K562 (cell line): ENCODE measurements around the gene ABLIM2. TPM values are rescaled to one million over a fixed set of nuclear protein-coding genes. Genes with fewer than 3 reads are reported as not detected.

Experiments
- ATAC-seq: fragments of 200-7000 bp; cut with Tn5 transposase; 3 replicates; pipeline ENCODE4 v1.9.1; 2020; ENCODE audit warnings: moderate library complexity
- BruUV-seq: library from RNA; stranded (reverse); fragments of 400-500 nt; replicated peaks from 2 replicates; lab custom pipeline; 2021; lab: Mats Ljungman, UMichigan
- CTCF ChIA-PET: fragments of 300-600 bp; formaldehyde crosslinking; extraction: SDS; loops from one replicate; lab custom pipeline; 2021; ENCODE audit warnings: low intra/inter-chr PET ratio; lab: Yijun Ruan, JAX
- POLR2A ChIA-PET: fragments of 300-600, 350-650 bp; sonication (Branson Sonifier 250); formaldehyde crosslinking; extraction: SDS; loops from one replicate; lab custom pipeline; 2021; ENCODE audit warnings: antibody characterized with exemption, inconsistent platforms; lab: Yijun Ruan, JAX
- DNase-seq, 4 experiments: peaks; one replicate each; pipeline versions ENCODE4 v3.0.0 to v3.0.0-alpha.2; 2011 to 2018; ENCODE audit warnings: low spot score in 3 of 4, mixed read lengths in 3 of 4; ENCODE audit errors: extremely low read depth in 1 of 4
- FAIRE-seq: peaks from 2 replicates; lab custom pipeline; 2011; peaks lifted over from hg19 to GRCh38; lab: Jason Lieb, UNC
- H2AFZ ChIP-seq: 2 replicates; pipeline ENCODE4 v1.6.0; 2011; ENCODE audit warnings: low read depth, low read length, control low read depth, inconsistent platforms
- H3K27ac ChIP-seq: fragments of 200-600 bp; 3 replicates; pipeline ENCODE4 v1.8.0; 2011; ENCODE audit warnings: low read depth, mild to moderate bottlenecking, control low read depth, inconsistent platforms, low read length, moderate library complexity, mixed read lengths; ENCODE audit errors: extremely low read depth
- H3K27me3 ChIP-seq, 2 experiments: fragments of 300-600 bp in 1 of 2; 2 replicates in 1 of 2; 3 replicates in 1 of 2; pipeline versions ENCODE4 v1.6.0 to v1.8.0; 2011; ENCODE audit warnings: inconsistent platforms in 2 of 2, low read length in 2 of 2, mild to moderate bottlenecking in 1 of 2, mixed read lengths in 1 of 2, moderate library complexity in 1 of 2; ENCODE audit not compliant: control insufficient read depth in 2 of 2, insufficient read depth in 2 of 2
- H3K36me3 ChIP-seq: fragments of 300-600 bp; 3 replicates; pipeline ENCODE4 v1.8.0; 2011; ENCODE audit warnings: mild to moderate bottlenecking, low read length, inconsistent platforms; ENCODE audit not compliant: control insufficient read depth, insufficient read depth
- H3K4me1 ChIP-seq, 2 experiments: fragments of 200-600 bp in 1 of 2; replicated peaks in 1 of 2; 2 replicates in 1 of 2; 3 replicates in 1 of 2; pipeline versions ENCODE4 v1.5.1 to v1.8.0; 2011; ENCODE audit warnings: inconsistent platforms in 2 of 2, low read length in 2 of 2, mild to moderate bottlenecking in 1 of 2, mixed read lengths in 1 of 2, moderate library complexity in 1 of 2; ENCODE audit not compliant: control insufficient read depth in 2 of 2, insufficient read depth in 2 of 2
- H3K4me2 ChIP-seq: 2 replicates; pipeline ENCODE4 v1.6.1; 2011; ENCODE audit warnings: low read length, control low read depth, inconsistent platforms, mixed read lengths; ENCODE audit not compliant: insufficient read depth
- H3K4me3 ChIP-seq: fragments of 200-600 bp; sonication (generic), shearing (Covaris generic); 2 replicates; pipeline ENCODE4 v1.5.1; 2016; ENCODE audit warnings: control low read depth, inconsistent platforms
- H3K79me2 ChIP-seq: fragments of 200-600 bp; 3 replicates; pipeline ENCODE4 v1.8.0; 2011; ENCODE audit warnings: low read length, inconsistent platforms; ENCODE audit not compliant: control insufficient read depth, insufficient read depth
- H3K9ac ChIP-seq, 2 experiments: 2 replicates each; pipeline versions ENCODE4 v1.6.0 to v1.6.1; 2011; ENCODE audit warnings: low read depth in 2 of 2, low read length in 2 of 2, control low read depth in 1 of 2, inconsistent platforms in 1 of 2, mild to moderate bottlenecking in 1 of 2, mixed read lengths in 1 of 2; ENCODE audit not compliant: insufficient read depth in 1 of 2
- H3K9me1 ChIP-seq: one replicate; pipeline ENCODE4 v1.6.0; 2011; ENCODE audit warnings: inconsistent platforms, mild to moderate bottlenecking, low read length, moderate library complexity; ENCODE audit not compliant: control insufficient read depth, insufficient read depth
- H3K9me3 ChIP-seq: replicated peaks from 2 replicates; pipeline ENCODE4 v1.5.1; 2011; ENCODE audit warnings: low read depth, low read length, inconsistent platforms; ENCODE audit not compliant: control insufficient read depth, insufficient read depth
- H4K20me1 ChIP-seq: replicated peaks from 2 replicates; pipeline ENCODE4 v1.6.1; 2011; ENCODE audit warnings: low read length, inconsistent platforms, mixed read lengths; ENCODE audit not compliant: control insufficient read depth, insufficient read depth
- CAMTA2 ChIP-seq: fragments of 250-450 bp; sonication (Bioruptor Pico); conservative IDR thresholded peaks from 2 replicates; pipeline ENCODE4 v1.5.1; 2022
- CHD1 ChIP-seq: fragments of 200-600 bp; sonication (generic); IDR thresholded peaks from one replicate; pipeline ENCODE4 v1.6.1; 2012; ENCODE audit warnings: mild to moderate bottlenecking, moderate library complexity, low read length, inconsistent platforms
- FOS ChIP-seq: IDR thresholded peaks from 3 replicates; pipeline ENCODE4 v1.6.1; 2011; ENCODE audit not compliant: insufficient read length; ENCODE audit errors: extremely low read depth
- KLF6 ChIP-seq: fragments of 250-450 bp; sonication (Bioruptor Pico); IDR thresholded peaks from 2 replicates; pipeline ENCODE4 v1.4.0; 2020; ENCODE audit warnings: mild to moderate bottlenecking, moderate library complexity, borderline replicate concordance
- MBD2 ChIP-seq: sonication (generic); IDR thresholded peaks from 2 replicates; pipeline ENCODE4 v1.6.1; 2016; ENCODE audit warnings: low read depth, borderline replicate concordance
- NONO ChIP-seq, 2 experiments: fragments of 200-400 bp in 1 of 2; fragments of 450-650 bp in 1 of 2; formaldehyde crosslinking in 1 of 2; IDR thresholded peaks; 2 replicates each; pipeline ENCODE4 v1.6.1; 2017; ENCODE audit warnings: low read depth in 2 of 2, mild to moderate bottlenecking in 2 of 2, moderate library complexity in 2 of 2, low read length in 1 of 2
- PHTF2 ChIP-seq: fragments of 250-450 bp; sonication (Bioruptor Pico); IDR thresholded peaks from 2 replicates; pipeline ENCODE4 v1.5.0; 2021; ENCODE audit warnings: mild to moderate bottlenecking
- POLR3A ChIP-seq: IDR thresholded peaks from 2 replicates; pipeline ENCODE4 v1.6.1; 2011; ENCODE audit warnings: borderline replicate concordance, mild to moderate bottlenecking, moderate library complexity; ENCODE audit not compliant: insufficient read length, insufficient read depth; ENCODE audit errors: extremely low read depth
- TAF9B ChIP-seq: fragments of 450-650 bp; IDR thresholded peaks from 2 replicates; pipeline ENCODE4 v1.6.1; 2018; ENCODE audit warnings: mild to moderate bottlenecking; ENCODE audit not compliant: partially characterized antibody
- THRA ChIP-seq: fragments of 450-650 bp; IDR thresholded peaks from 2 replicates; pipeline ENCODE4 v1.6.1; 2017; ENCODE audit warnings: mild to moderate bottlenecking, moderate library complexity
- ZBTB17 ChIP-seq: fragments of 450-650 bp; formaldehyde crosslinking; IDR thresholded peaks from 2 replicates; pipeline ENCODE4 v1.4.0; 2020; ENCODE audit warnings: mild to moderate bottlenecking
- ZNF165 ChIP-seq: fragments of 250-450 bp; sonication (Bioruptor Pico); IDR thresholded peaks from 2 replicates; pipeline ENCODE4 v1.4.0; 2020; ENCODE audit warnings: borderline replicate concordance
- WGBS: fragments of 100-300 bp; shearing (Covaris generic); methylation state at CpG from one replicate; pipeline ENCODE4 v1.1.6; 2016; ENCODE audit warnings: low coverage, mixed read lengths; ENCODE audit not compliant: insufficient coverage; ENCODE audit errors: missing lambda C conversion rate; 5-methylcytosine and 5-hydroxymethylcytosine counted together
- in situ Hi-C: fragments of 300-500 bp; cut with MboI; formaldehyde crosslinking; loops from 4 replicates; pipeline ENCODE4 v1.15.0; 2018; ENCODE audit warnings: inconsistent platforms, mixed read lengths
- intact Hi-C: fragments of 100-400 bp; cut with micrococcal nuclease; formaldehyde crosslinking; loops from 2 replicates; pipeline ENCODE4 v1.14.2; 2022
- polyA plus RNA-seq, 8 experiments: library from polyadenylated mRNA; depleted of rRNA in 4 of 8; stranded (reverse) in 5 of 8; unstranded in 3 of 8; fragments of >200 nt; fragmentation: Nextera tagmentation in 2 of 8; fragmentation: Illumina TruSeq in 1 of 8; extraction: Ambion mirVana in 2 of 8; extraction: Trizol in 1 of 8; gene quantifications; 2 replicates each; pipeline versions ENCODE4 v1.2.1 to v1.2.3, GENCODE V29; 2011 to 2014; ENCODE audit warnings: inconsistent platforms in 1 of 8, missing spikeins in 1 of 8
- total RNA-seq, 7 experiments: library from RNA; depleted of rRNA in 6 of 7; stranded (reverse); fragments of >200 nt in 6 of 7; fragmentation: Illumina TruSeq in 2 of 7; extraction: Trizol in 2 of 7; gene quantifications; 2 replicates each; pipeline versions ENCODE4 v1.2.1 to v1.2.3, GENCODE V29; 2011 to 2021; ENCODE audit warnings: low replicate concordance in 1 of 7

Gene ABLIM2
- total and polyA plus RNA-seq, 9 of the 15 experiments (the other 6 are each of a cell fraction or from before 2014, with no cell fraction given): not detected

- Histone ChIP-seq H3K27me3 (peaks cover 0 to 52% of the 10 kb centered on the region in 2 experiments; a peak in 2 of 5 replicates), H3K36me3 (no peaks in the 10 kb centered on the region), H3K27ac (no peak overlapping the region), H2AFZ (no peak overlapping the region), H3K79me2 (no peaks in the 10 kb centered on the region)
- TF ChIP-seq PHTF2 (CRISPR knock-in tag) (no peak), CHD1 (no peak), ZNF165 (CRISPR knock-in tag) (no peak), MBD2 (no peak), THRA (no peak), CAMTA2 (CRISPR knock-in tag) (no peak), ZBTB17 (CRISPR knock-in tag) (no peak), POLR3A (no peak), FOS (no peak), TAF9B (no peak), KLF6 (CRISPR knock-in tag) (no peak), NONO (IDR thresholded peaks at IDR 0.05; ENCODE audit: low read depth in 2 of 2, low read length in 1 of 2) (no peak)
- TF ChIP-seq, all 486 proteins: peak for 0
- Histone ChIP-seq H3K4me3 (no peak overlapping the region), H3K4me1 (peaks cover 15 to 23% of the 10 kb centered on the region in 2 experiments; a peak in 4 of 5 replicates), H3K4me2 (no peak overlapping the region), H3K9me1 (no peaks in the 10 kb centered on the region), H3K9ac (no peak overlapping the region), H3K9me3 (no peaks in the 10 kb centered on the region), H4K20me1 (no peaks in the 10 kb centered on the region; the same call in 1 of the 2 replicates)
- no TSS peak for BruUV-seq
- ATAC-seq (no peak), FAIRE-seq (no peak), DNase-seq (no peak)
- intact Hi-C loops: no loop called here
- 1% methylated on average over 7 of the region's 7 CpGs for WGBS
- POLR2A ChIA-PET: interaction anchor here (1.9 kb wide), 1 partner anchor 19 kb away, joined by 6 read pairs; no protein-coding TSS in a partner anchor
- CTCF ChIA-PET: no interaction called here
- in situ Hi-C loops: no loop called here
Measured at GRCh38 chr4:8195431-8195830, 36.8 kb upstream of the ABLIM2 start.
